GM21447 (cell line): ENCODE results near the gene HGFAC.

ENCODE experiments used
- ATAC-seq: cut with Tn5 transposase; IDR thresholded peaks from one replicate; pipeline ENCODE4 v1.9.1; 2021; ENCODE audit not compliant: unreplicated experiment

HGFAC gene

DNA sequence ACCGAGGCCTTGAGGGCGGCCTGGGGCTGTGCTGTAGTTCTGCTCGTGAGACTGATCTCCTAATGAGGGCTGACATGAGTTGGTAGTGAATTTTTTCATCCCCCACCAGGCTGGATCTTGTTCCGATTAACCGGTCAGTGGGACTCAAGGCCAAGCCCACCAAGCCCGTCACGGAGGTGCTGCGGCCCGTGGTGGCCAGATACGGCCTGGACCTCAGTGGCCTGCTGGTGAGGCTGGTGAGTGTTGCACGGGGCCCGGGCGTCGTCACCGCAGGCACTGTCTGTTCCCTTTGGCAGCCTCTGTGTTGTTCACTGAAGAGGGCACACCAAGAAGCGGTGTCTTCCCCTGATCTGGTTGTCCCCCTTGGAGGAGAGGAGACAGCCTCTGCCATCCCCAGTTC, 18.4 kb upstream of the HGFAC start:
- ATAC-seq, result no peak

DNA sequence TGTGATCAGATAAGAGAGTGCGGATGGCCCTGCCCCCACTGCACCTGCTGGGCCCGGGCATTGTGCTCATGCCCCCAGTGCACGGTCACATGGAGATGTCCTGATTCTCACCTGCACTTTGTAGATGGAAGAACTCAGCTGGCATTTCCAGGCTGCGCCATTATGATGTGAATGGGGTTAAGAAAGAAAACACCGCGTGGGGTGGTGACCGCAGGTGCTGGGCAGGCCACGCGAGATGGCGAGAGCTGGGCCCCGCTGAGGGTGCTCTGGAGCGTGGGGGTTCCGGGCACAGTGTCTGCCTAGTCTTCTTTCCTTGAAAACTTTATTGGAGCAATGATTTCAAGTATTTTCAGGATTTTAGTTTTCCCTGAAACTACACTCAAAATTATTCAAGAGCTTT, 17.8 kb upstream of the HGFAC start:
- ATAC-seq, result no peak

DNA sequence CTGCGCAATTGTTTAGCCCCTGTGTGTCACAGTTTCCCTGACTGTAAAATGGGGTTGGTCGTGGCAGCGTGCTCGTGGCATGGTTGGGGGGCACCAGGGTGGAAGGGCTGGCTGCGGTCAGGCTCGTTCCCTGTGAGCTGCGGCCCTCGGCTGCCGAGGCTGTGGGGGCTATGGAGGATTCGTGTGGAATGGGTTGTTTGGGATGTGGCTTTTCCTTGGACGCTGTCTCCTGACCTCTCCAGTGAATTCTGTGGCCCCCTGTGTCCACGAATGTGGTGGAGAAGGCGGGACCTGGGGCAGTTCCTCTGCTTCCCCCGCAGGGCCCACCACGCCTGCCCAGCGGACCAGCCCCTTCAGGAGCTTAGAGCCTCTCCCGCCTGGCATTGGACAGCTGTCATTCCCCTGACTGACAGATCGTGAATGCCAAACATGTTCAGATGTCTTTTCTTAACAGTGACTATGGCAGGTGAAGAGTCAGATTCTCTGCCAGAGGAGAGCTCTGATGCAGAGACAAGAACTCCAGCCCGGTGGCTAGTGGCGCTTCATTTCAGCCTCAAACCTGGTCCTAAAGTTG, 17.2 kb upstream of the HGFAC start:
- no peak for ATAC-seq

DNA sequence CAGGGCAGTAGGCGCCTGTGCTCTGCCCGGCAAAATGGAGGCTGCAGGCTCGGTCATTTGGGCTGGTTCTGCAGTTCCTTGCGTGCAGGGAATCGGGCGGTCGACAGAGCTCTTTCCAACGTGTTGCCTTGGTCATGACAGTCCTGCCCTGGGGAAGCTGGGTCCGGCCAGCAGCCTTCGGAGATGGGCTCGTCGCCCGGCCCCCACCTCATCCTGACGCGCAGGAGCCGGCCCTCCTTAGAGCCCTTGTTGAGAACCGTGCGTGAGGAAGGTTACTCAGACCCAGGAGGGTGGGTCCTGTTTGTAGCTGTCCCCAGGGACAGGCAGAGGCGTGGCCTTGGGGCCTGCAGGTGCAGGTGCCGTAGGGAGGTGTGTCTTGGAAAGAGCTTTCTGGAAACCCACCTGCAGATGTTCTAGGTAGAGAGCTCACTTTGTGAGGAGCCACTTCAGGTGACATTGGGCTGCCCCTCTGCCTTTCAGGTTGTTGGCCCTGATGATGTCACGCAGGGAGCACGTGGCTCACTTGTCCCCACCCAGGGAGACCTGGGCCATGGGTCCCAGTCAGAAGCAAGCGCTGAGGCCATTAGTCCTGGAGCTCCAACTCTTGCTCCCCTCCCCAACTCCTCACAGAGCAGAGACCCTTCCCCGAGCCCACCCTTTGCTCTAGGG, 15.2 kb upstream of the HGFAC start:
- no peak for ATAC-seq

DNA sequence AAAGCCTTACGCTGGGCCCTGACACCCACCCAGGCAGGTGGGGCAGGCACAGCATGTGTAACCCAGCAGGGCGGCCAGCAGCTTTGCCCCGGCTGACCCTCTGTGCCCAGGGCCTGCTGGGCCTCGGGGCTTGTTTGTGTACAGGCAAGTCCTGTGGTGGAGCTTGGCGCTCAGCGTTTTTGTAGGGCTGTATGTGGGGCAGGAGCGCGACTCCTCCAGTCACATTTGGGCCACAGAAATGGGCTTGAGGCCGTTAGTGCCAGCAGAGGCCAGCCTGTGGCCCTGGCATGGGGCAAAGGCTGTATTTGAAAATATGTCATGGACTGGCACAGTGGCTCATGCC, 14.7 kb upstream of the HGFAC start:
- no peak for ATAC-seq

DNA sequence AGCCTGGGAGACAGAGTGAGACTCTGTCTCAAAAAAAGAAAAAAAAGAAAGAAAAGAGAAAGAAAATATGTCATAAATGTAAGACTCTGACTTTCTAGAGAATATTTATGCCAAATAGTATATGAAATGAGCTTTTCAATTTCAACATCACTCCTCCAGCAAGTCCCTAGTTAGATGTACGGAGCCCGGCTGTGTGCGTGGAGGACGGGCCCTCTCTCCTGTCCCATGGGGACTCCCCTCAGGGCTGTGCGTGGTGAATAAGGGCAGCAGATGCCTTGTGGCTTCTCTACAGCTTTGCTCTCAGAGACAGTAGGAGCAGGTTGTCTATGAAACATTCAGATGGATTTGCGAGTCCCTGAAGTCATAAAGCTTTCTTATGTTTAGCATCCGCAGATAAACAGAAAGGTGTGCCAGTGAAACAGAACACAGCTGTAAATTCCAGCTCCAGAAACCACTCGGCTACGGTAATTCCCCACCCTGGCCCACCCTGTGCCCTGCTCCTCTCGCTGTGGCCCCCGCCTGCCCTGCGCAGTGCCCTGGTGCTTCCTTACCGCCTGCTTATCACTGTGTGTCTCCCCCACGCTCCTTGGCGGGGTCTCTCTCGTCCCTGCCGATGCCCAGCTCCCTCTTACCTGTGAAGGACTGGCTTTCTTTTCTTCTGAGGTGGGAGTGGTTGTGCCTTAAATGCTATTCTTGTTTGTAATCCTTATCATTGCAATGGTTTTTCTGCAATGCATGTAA, 13.9 kb upstream of the HGFAC start:
- ATAC-seq, result no peak

DNA sequence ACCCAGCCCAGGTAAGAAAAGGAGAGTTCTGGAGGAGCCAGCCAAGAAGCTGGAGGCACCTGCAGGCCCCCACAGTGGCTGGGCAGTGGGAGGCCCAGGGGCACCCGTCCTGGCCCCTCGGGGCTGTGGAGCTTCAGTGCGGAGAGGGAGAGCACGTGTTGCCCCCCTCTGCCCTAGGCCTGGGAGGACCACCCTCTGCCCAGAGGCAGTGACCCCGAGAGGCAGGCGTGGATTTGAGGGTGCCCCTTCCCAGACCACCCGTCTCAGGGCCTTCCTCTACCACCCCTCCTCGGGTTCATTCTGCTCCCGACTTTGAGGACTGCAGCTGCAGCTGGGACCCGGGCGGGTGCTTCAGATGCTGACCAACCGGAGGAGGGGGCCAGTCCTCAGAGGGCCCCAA, 12.1 kb upstream of the HGFAC start:
- ATAC-seq, result no peak

DNA sequence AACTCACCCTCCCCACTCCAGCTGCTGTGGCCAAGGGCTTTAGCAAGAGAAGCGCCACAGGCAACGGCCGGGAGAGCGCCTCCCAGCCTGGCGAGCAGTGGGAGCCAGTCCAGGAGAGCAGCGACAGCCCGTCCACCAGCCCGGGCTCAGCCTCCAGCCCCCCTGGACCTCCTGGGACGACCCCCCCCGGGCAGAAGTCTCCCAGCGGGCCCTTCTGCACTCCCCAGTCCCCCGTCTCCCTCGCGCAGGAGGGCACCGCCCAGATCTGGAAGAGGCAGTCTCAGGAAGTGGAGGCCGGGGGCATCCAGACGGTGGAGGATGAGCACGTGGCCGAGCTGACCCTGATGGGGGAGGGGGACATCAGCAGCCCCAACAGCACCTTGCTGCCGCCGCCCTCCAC, 11.2 kb upstream of the HGFAC start:
- ATAC-seq, result no peak

DNA sequence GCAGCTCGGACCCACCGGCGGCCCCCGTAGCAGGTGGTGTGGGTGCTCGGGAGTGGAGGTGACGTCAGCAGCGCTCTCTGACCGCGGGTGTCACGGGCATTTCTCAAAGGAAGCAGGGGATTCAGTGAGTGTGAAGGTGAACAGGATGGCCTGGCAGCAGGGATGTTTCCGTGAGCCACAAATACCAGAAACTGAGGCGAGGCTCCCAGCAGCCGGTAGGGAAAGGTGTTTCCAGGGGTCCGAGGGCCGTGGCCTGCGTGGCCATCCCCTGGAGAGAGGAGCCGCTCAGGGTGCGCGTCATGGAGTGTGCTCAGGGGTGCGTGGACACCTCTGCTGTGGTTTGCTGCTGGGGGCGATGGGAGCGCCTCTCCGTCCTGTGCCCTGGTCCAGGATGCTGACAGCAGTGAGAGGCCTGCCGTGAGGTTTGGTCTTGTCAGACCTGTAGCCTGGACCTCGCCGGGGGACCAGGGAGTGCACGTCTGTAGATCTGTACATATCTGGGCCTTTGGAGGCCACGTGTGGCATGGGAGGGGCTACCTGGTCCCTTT, 10.2 kb upstream of the HGFAC start:
- no peak for ATAC-seq

DNA sequence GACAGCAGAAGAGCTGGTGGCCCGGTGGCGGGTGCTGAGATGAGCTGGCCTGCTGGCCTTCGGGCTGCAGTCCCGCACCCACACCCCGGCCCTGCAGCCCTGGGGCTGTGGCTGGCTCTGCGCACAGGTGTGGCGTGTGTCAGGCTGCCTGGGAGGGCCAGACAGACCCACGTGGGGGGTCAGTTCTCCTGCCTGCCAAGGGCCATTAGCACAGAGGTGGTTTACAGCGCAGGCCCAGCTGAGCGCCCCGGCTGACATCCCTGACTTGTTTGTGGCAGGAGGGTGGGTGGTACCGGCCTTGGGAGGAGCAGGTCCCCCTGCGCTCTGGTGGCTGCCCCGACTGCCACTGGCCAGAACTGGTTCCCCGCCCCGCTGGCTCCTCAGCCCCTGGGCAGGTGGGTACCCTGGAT, 9.4 kb upstream of the HGFAC start:
- no peak for ATAC-seq

DNA sequence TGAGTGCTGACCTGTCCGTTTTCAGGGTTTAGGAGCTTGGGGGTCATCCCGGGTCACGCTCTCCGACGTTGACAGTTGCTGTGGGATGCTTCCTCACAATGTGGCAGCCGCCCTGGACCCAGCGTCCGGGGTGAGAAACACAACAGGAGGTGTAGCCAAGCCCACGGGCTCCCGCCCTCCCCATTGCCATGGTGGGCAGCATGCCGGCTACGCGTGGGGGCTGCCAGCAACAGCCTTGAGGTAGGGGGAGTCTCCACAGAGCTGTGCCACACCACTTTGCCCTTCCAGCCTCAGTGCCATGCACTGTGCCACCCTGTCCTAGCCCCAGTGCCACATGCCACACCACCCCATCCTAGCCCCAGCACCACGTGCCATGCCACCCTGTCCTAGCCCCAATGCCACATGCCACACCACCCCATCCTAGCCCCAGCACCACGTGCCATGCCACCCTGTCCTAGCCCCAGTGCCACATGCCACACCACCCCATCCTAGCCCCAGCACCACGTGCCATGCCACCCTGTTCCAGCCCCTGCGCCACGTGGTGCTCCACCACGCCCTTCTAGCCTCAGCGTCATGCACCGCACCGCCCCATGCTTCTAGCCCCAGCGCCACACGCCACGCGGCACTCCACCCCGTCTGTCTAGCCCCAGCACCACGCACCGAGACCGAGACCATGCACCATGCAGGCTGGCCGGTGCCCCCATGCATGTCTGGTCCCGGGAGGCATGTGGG, 8.5 kb upstream of the HGFAC start:
- no peak for ATAC-seq

DNA sequence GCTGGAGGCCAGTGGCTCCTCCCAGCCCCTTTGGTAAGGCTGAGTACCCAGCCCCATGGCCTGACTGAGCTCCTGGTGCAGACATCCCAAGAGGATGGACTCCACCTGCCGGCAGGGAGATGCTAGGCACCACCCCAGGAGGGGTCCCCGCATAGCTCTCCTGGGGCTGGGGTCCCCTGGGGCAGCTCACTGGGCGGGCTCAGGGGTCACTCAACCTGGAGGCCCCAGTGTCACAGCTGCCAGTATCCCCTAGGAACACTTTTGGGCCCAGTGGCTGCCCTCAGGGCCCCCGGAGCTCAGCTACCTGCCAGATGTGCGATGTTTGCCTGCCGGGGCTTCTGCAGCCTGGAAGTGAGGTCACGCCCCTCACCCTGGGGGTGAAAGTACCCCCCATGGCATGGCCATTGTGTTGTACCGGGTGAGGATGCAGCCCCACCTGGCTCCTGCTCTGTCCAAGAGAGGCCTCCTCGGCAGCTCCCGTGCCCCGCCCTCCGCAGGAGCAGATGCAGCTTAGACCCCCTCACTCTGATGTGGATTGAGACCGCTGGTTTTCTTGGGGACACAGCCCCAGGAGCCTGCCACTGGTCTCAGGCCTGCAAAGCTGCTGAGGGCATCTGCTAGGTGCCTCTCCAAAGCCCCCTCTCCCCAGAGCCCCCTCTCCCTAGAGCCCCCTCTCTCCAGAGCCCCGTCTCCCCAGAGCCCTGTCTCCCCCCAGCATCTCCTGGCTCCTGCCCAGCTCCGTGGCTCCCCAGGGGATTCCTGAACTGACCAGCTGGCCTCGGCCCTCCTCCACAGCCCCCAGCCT, 6.7 kb upstream of the HGFAC start:
- ATAC-seq, result no peak

DNA sequence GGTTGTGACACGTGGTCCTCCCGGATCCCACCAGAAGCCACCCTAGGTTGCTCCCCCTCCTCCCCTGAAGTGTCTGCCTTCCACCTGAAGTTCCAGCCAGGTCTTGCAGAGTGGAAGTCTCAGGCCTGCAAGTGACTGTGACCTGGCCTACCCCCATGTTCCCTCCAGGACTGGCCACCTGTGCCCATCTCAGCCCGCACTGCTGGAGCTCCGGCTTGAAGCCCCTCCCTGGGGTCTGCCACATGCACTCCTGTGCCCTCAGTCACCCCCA, 6.1 kb upstream of the HGFAC start:
- ATAC-seq, result no peak

DNA sequence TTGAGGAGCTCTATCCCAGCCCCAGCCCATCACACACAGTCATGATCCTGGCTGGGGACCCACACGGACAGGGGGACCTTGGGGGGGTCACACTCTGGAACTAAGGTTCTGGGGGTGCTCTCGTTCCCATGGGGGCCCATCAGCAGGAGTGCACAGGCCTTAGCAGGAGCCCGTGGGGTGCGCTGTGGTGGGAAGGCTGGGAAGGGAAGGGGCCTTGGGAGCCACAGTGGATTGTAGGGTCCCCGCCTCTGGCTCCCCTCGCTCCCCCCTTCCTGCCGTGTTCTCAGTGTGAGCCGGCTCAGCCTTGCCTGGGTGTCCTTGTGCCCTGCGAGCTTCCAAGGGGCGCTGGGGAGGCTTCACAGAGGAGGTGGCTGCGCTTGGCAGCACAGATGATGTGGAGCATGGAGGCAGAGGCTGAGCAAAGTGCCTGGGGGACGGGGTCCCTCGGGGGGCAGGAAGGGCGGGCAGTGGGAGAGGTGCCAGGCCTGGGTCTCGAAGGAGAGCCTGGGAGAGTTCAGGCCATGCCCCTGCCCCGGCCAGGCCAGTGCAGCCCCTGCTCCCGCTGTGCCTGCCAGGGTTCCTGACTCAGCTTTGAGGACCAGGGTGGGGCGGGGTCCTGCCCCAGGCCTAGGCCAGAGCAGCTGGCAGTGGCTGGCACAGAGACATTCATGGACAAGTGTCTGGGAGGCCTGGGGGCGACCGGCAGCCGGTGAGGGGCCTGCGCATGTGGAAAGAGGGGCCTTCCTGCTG, 5.5 kb upstream of the HGFAC start:
- ATAC-seq, result no peak

DNA sequence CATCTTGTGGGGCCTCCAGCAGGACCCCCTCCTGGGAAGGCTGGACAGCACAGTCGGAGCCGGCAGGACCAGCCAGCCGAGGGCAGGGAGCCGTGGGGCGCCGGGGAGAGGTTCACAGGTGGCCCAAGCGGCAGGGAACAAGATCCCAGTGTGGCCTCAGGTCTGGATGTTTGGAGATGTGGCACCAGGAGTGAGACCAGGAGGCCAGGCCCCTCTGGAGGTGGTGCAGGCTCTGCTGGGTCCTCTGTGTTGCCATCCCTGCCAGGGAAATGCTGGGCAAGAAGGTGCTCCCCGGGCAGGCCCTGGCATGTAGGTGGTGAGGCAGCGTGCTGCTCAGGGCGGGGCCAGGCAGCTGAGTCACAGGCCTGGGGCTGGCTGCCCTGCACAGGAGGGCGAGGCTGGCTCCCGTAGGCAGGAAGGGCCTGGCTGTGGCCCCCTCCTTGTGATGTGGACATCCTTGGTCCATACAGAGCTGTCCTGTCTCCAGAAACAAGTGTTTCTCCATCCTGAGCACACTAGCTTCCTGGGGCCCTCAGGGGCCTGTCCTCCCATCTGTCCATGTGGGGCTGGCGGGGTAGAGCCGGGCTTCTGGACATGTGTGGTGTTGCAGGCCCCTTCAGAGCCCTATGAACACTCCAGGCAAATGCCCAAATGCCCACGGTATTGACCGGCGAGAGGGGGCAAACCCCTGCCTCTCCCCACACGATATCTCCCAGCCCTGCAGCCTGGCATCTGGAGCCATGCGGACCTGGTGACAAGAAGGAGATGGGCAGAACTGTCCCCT, 4.8 kb upstream of the HGFAC start:
- ATAC-seq, result no peak

DNA sequence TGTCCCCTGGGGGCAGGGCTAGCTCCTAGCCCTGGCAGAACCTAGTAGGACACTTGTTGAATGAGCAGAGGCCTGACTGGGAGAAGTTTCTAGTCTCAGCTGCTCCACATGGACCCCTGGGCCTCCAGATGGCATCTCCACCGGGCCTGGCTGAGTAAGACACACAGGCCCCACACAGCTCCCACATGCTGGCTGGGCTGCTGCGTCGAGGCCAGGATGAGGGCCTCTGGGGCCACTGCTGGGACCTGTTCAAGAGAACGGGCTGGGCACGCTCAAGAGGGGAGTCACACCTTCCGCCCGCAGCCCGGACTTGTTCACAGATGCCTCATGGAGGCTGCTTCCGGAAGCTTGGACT, 4.2 kb upstream of the HGFAC start:
- ATAC-seq, result no peak

DNA sequence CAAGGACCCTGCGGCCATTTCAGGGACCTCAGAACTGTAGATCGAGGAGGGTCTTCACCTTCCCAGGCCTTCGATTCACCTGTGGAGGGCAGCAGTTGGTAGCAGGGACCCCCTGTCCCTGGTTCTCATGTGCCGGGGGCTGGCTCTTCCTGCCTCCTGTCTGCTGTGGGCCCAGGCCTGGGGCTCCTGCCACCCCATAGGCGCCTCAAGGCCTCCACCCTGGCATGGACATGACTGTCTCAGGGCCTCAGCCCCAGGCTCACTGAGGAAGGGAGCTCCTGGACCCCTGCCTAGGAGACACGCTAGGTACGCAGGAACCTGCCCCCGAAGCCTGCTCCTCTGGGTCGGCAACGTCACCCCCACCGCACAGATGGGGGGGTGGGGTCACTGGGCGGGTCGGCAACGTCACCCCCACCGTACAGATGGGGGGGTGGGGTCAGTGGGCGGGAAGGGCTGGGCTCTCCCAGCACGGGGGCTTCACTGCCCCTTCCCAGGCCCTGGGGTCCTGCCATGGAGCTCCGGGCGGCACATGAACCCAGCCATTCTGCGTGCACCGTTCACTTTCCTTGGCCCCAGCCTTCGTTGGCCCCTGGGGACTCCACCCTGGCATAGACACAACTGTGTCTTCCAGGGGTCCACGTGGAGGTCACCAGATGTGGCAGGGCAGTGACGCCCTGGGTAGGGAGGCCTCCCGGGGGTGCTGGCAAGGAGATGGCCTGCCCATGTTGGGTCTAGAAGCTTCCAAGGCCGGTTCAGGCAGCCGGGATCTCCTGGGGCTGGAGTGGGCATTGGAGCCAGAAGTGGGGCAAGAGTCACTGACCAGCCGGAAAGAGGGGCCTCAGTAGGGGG, 3.5 kb upstream of the HGFAC start:
- no peak for ATAC-seq

DNA sequence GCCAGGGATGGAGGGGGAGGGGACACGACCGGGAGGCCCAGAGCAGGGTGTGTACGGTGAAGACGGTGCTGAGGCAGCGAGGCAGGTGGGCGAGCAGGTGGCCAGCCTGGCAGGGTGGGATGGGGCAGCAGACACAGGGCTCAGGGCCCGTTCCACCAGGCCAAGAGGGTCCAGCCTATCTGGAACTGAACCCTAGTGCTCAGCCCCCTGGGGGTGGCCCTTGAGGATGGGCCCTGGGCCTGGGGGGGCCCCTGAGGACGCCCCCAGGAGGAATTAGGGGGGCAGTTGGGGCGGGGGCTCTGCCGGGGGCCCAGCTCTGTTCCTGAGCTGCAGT, 3.0 kb upstream of the HGFAC start:
- ATAC-seq, result no peak

DNA sequence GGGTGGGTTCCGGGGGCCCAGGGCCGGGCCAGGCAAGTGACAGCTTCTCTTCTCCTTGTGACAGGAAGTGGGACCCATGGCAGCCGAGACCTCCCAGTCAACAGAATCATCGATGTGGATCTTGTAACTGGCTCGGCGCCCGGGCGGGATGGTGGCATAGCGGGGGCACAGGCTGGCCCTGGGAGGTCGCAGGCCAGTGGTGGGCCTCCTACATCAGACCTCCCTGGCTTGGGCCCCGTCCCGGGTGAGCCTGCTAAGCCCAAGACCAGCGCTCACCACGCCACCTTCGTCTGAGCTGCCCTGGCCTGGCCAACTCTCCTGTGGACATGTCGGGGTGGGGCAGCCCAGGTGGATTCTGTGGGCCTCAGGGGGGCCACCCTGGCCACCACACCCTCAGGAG, 2.4 kb upstream of the HGFAC start:
- no peak for ATAC-seq
